Effector memory CD4-positive, alpha-beta T cell (primary cell): ENCODE data around the gene RER1.

Experiments
- DNase-seq, 3 donors: peaks; one replicate each; pipeline ENCODE4 v3.0.0-alpha.2; 2020
- H3K27ac ChIP-seq: 2 replicates; pipeline ENCODE4 v1.7.0; 2013; ENCODE audit warnings: mild to moderate bottlenecking, low read length, moderate library complexity; ENCODE audit not compliant: insufficient read depth, poor library complexity, severe bottlenecking
- H3K27me3 ChIP-seq: replicated peaks from 2 replicates; pipeline ENCODE4 v1.7.0; 2013; ENCODE audit warnings: mild to moderate bottlenecking, low read length; ENCODE audit not compliant: insufficient read depth, control insufficient read depth, poor library complexity, severe bottlenecking
- H3K36me3 ChIP-seq: 2 replicates; pipeline ENCODE4 v1.7.0; 2013; ENCODE audit warnings: mild to moderate bottlenecking, low read length, moderate library complexity; ENCODE audit not compliant: control insufficient read depth, insufficient read depth
- H3K4me1 ChIP-seq: 2 replicates; pipeline ENCODE4 v1.7.0; 2013; ENCODE audit warnings: low read length, mild to moderate bottlenecking; ENCODE audit not compliant: control insufficient read depth, insufficient read depth, poor library complexity, severe bottlenecking
- H3K4me3 ChIP-seq: 2 replicates; pipeline ENCODE4 v1.7.0; 2013; ENCODE audit warnings: low read length, low read depth, mild to moderate bottlenecking; ENCODE audit not compliant: insufficient read depth, poor library complexity, severe bottlenecking
- H3K9me3 ChIP-seq: 2 replicates; pipeline ENCODE4 v1.7.0; 2013; ENCODE audit warnings: mild to moderate bottlenecking, low read length, moderate library complexity; ENCODE audit not compliant: control insufficient read depth
- total RNA-seq, 3 donors: gene quantifications; one replicate each; lab custom pipeline; 2026; lab: John Stamatoyannopoulos, UW

The RER1 gene
- 67.9 to 85.6 (median 85.0) reads per million in 3 donors for total RNA-seq

DNA sequence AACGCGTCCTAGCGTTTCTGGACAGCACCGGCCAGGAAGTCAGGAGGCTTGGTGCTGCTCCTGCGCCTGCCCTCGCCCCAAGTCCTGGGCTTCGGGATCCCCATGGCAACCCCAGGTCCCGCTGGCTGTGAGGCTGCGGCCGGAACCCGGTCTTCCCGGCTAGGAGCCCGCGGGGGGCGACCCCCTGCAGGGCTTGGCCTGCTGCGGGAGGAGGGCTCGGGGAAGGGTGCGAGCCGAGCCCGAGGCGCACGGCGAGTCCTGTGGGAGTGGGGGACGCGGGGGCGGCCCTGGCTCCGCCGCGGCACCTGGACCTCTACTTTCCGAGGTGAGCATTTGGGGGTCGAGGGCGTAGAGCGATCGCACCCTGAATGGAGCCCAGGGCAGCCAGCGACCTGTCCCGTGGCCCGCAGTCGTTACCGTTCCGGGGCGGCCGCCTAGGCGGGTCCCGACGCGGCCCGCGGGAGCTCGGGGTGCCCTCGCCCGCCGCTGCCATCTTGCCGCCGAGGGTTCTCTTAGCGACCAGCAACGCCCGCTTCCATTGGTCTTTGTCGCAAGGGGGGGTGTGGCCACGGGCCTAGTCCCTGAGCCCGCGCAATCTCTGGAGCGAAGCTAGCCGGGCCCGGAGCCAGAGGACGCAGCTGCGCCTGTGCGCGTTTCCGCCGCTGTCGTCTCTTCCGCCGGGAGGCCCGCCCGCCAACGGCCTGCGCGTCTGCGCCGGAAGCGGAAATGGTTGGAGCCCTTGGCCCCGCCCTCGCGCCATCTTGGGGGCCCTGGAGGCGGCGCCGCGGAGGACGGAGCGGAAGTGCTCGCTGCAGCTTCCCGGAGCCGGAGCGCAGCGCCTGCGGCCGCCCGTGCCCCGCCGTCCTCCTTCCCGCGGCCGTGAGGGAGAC, at the start of gene RER1, which contains the start of gene MORN1:
TSS of gene RER1 (plus strand) at position 801 of the 890 bp plus-strand sequence. CDS start 3,950 bp downstream, outside the sequence.
TSS of gene MORN1 (minus strand) at position 514 of the 890 bp plus-strand sequence. CDS start at position 493, 21 bp downstream.
- H3K4me1 ChIP-seq, result peaks cover 15% of the 10 kb centered on the region
- peaks cover 15% of the 10 kb centered on the region for H3K36me3 ChIP-seq
- peak within 1 kb of the TSS; percentile 95 for H3K4me3 ChIP-seq
- peak; percentile 98 for DNase-seq
- peak within 1 kb of the TSS; percentile 73 for H3K27ac ChIP-seq
- H3K27me3 ChIP-seq, result no peaks in the 10 kb centered on the region
- H3K9me3 ChIP-seq, result no peaks in the 10 kb centered on the region

DNA sequence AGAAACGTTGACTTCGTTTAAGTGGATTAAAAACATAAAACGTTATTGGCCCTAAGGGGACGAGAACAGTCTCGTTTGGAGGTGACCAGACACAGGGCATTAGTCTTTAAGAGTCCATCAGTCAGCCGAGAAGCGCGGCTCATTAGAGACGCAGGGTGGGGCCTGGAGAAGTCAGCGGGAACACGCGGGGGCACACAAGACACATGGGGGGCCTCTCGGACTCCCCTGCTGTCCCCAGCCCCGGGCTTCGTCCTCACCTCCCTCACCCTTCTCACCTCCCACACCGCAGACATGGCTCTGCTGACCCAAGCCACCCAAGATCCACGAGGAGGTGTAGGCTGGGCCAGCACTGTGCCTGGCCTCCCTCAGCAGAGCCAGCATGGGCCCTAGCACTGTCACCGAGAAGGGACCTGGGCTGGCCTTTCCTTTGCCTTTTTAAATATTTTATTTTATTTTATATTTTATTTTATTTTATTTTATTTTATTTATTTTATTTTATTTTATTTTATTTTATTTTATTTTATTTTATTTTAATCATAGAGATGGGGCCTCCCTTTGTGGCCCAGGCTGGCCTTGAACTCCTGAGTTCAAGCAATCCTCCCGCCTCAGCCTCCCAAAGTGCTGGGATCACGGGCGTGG, 49.1 kb upstream of the RER1 start:
- Histone ChIP-seq H3K4me3 (no peak overlapping the region), H3K36me3 (no peaks in the 10 kb centered on the region), H3K9me3 (no peaks in the 10 kb centered on the region), H3K27me3 (no peaks in the 10 kb centered on the region), H3K27ac (no peak overlapping the region), H3K4me1 (no peaks in the 10 kb centered on the region)
- no peak for DNase-seq

GRCh38 chr1:2343023-2343935, 48.4 kb upstream of the RER1 start:
- DNase-seq, result no peak
- Histone ChIP-seq H3K36me3 (no peaks in the 10 kb centered on the region), H3K27me3 (no peaks in the 10 kb centered on the region), H3K4me3 (no peak overlapping the region), H3K4me1 (no peaks in the 10 kb centered on the region), H3K9me3 (no peaks in the 10 kb centered on the region), H3K27ac (no peak overlapping the region)

- Histone ChIP-seq H3K27ac (no peak overlapping the region), H3K4me3 (no peak overlapping the region), H3K36me3 (no peaks in the 10 kb centered on the region), H3K9me3 (no peaks in the 10 kb centered on the region), H3K4me1 (no peaks in the 10 kb centered on the region), H3K27me3 (no peaks in the 10 kb centered on the region)
- DNase-seq, result no peak
Observed at GRCh38 chr1:2344121-2344681, 47.4 kb upstream of the RER1 start.

- Histone ChIP-seq H3K9me3 (no peaks in the 10 kb centered on the region), H3K27ac (no peak overlapping the region), H3K36me3 (no peaks in the 10 kb centered on the region), H3K4me3 (no peak overlapping the region), H3K4me1 (no peaks in the 10 kb centered on the region), H3K27me3 (no peaks in the 10 kb centered on the region)
- DNase-seq, result no peak
Observed at GRCh38 chr1:2344744-2345296, 46.8 kb upstream of the RER1 start.

- no peak for DNase-seq
- Histone ChIP-seq H3K27me3 (no peaks in the 10 kb centered on the region), H3K9me3 (no peaks in the 10 kb centered on the region), H3K36me3 (no peaks in the 10 kb centered on the region), H3K4me1 (no peaks in the 10 kb centered on the region), H3K4me3 (no peak overlapping the region), H3K27ac (no peak overlapping the region)
Observed at GRCh38 chr1:2345297-2346075, 46.2 kb upstream of the RER1 start.

GRCh38 chr1:2346691-2347408, 44.8 kb upstream of the RER1 start:
- no peaks in the 10 kb centered on the region for H3K36me3 ChIP-seq
- H3K27ac ChIP-seq, result no peak overlapping the region
- H3K9me3 ChIP-seq, result no peaks in the 10 kb centered on the region
- no peak overlapping the region for H3K4me3 ChIP-seq
- DNase-seq, result no peak
- H3K27me3 ChIP-seq, result no peaks in the 10 kb centered on the region
- H3K4me1 ChIP-seq, result no peaks in the 10 kb centered on the region

- Histone ChIP-seq H3K4me3 (no peak overlapping the region), H3K9me3 (no peaks in the 10 kb centered on the region), H3K36me3 (no peaks in the 10 kb centered on the region), H3K27me3 (no peaks in the 10 kb centered on the region), H3K27ac (no peak overlapping the region), H3K4me1 (no peaks in the 10 kb centered on the region)
- DNase-seq, result no peak
Observed at GRCh38 chr1:2347409-2347785, 44.2 kb upstream of the RER1 start.
